Astrocyte (in vitro differentiated cells and primary cell): ENCODE data around the gene CHD6.

Experiments used
- EZH2 ChIP-seq: IDR thresholded peaks from 2 replicates; pipeline ENCODE4 v1.6.1; 2012; ENCODE audit warnings: mild to moderate bottlenecking, low read length, inconsistent platforms; ENCODE audit not compliant: insufficient read depth
- TF ChIP-seq, protein P1 (sequence below): IDR thresholded peaks from 2 replicates; pipeline ENCODE4 v1.5.1; 2011; ENCODE audit warnings: low read depth, mild to moderate bottlenecking, inconsistent platforms, low read length, moderate library complexity; ENCODE audit not compliant: insufficient read depth

DNA sequence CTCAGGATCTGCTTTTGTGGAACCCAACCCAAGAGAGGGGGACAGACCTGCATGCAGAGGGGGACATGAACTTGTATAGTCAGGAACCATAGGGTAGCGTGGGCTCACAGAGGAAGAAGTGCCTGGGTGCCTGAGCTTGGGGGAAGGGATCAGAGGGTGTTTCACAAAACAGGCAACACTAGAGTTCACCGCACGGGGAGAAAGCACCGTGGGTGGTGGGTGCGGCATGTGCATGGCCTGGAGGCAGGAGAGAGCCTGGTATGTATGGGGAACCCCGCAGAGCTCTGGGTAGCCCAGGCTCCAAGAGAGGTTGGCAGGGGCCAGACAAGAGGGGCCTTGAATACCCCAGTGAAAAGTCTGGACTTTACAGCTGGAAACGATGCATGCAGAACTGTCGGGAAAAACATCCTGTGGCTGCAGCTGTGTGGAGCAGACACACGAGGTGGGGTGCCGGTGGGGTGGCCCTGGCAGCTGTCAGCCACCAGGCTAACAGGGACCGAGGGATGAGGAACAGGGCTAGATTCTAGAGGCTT lies 244.9 kb downstream of the CHD6 start:
- TF ChIP-seq, protein P1, sequence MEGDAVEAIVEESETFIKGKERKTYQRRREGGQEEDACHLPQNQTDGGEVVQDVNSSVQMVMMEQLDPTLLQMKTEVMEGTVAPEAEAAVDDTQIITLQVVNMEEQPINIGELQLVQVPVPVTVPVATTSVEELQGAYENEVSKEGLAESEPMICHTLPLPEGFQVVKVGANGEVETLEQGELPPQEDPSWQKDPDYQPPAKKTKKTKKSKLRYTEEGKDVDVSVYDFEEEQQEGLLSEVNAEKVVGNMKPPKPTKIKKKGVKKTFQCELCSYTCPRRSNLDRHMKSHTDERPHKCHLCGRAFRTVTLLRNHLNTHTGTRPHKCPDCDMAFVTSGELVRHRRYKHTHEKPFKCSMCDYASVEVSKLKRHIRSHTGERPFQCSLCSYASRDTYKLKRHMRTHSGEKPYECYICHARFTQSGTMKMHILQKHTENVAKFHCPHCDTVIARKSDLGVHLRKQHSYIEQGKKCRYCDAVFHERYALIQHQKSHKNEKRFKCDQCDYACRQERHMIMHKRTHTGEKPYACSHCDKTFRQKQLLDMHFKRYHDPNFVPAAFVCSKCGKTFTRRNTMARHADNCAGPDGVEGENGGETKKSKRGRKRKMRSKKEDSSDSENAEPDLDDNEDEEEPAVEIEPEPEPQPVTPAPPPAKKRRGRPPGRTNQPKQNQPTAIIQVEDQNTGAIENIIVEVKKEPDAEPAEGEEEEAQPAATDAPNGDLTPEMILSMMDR, result no peak
- no peak for TF ChIP-seq EZH2
